HTR-8/SVneo (cell line): ENCODE results near the gene OMG.
"Not testable (repeated sequence)": the region's sequence is repeated elsewhere in the genome, so short reads cannot be mapped to it uniquely, and the experiment has no call there.

ENCODE experiments used
- DNase-seq: peaks from one replicate; pipeline ENCODE4 v3.0.0; 2011; ENCODE audit warnings: low spot score, mixed read lengths; ENCODE audit not compliant: insufficient read length
- FAIRE-seq: peaks from 2 replicates; lab custom pipeline; 2011; peaks lifted over from hg19 to GRCh38; lab: Jason Lieb, UNC

The OMG gene

GRCh38 chr17:31297090-31297489, at the start of gene OMG:
OMG (minus strand) TSS chr17:31297239; CDS start chr17:31296331, 908 bp downstream.
- no peak for FAIRE-seq
- DNase-seq: no peak

GRCh38 chr17:31345191-31345747, 48.2 kb upstream of the OMG start:
- not testable (repeated sequence) for FAIRE-seq, DNase-seq

- DNase-seq (no peak), FAIRE-seq (no peak)
Measured at GRCh38 chr17:31339906-31340661, 43.0 kb upstream of the OMG start.

- FAIRE-seq: no peak
Measured at GRCh38 chr17:31329221-31329620, 32.2 kb upstream of the OMG start.

GRCh38 chr17:31328160-31328535, 31.1 kb upstream of the OMG start:
- FAIRE-seq: no peak
- DNase-seq: no peak

More at GRCh38 chr17:31329221-31329620, 32.2 kb upstream of the OMG start:
- no peak for DNase-seq

GRCh38 chr17:31327534-31328159, 30.6 kb upstream of the OMG start:
- FAIRE-seq (peak; percentile 83), DNase-seq (peak; percentile 72)

GRCh38 chr17:31323551-31323950, 26.5 kb upstream of the OMG start:
- DNase-seq (no peak), FAIRE-seq (no peak)

- peak; percentile 60 for FAIRE-seq
- no peak for DNase-seq
Measured at GRCh38 chr17:31321966-31322365, 24.9 kb upstream of the OMG start.

- DNase-seq (peak; percentile 47), FAIRE-seq (peak; percentile 31)
Measured at GRCh38 chr17:31321481-31321880, 24.4 kb upstream of the OMG start, which contains the start of gene EVI2A. EVI2A (minus strand) TSS chr17:31321622; CDS start chr17:31319013, 2,609 bp downstream.

- DNase-seq (no peak), FAIRE-seq (peak; percentile 31)
Measured at GRCh38 chr17:31320791-31321190, 23.8 kb upstream of the OMG start.

GRCh38 chr17:31320241-31320640, 23.2 kb upstream of the OMG start:
- no peak for DNase-seq
- no peak for FAIRE-seq

- no peak for DNase-seq
- FAIRE-seq: no peak
Measured at GRCh38 chr17:31318851-31319661, 22.0 kb upstream of the OMG start.

- FAIRE-seq (peak; percentile 31), DNase-seq (no peak)
Measured at GRCh38 chr17:31318298-31318801, 21.3 kb upstream of the OMG start.

GRCh38 chr17:31314782-31315100, 17.7 kb upstream of the OMG start:
- DNase-seq (no peak), FAIRE-seq (no peak)

- FAIRE-seq (no peak), DNase-seq (no peak)
Measured at GRCh38 chr17:31313982-31314781, 17.1 kb upstream of the OMG start, which contains the start of gene EVI2B. EVI2B (minus strand) TSS chr17:31314054; CDS start chr17:31305609, 8,445 bp downstream.

GRCh38 chr17:31312223-31312622, 15.2 kb upstream of the OMG start:
- FAIRE-seq, DNase-seq: not testable (repeated sequence)

GRCh38 chr17:31311526-31311925, 14.5 kb upstream of the OMG start:
- DNase-seq (no peak), FAIRE-seq (no peak)

GRCh38 chr17:31310886-31311285, 13.8 kb upstream of the OMG start:
- no peak for DNase-seq
- no peak for FAIRE-seq

- DNase-seq: no peak
- no peak for FAIRE-seq
Measured at GRCh38 chr17:31310260-31310659, 13.2 kb upstream of the OMG start.
